H1 (cell line): ENCODE data around the gene OXSR1. TPM values are rescaled to one million over a fixed set of nuclear protein-coding genes. Genes with fewer than 3 reads are reported as not detected.

Source experiments
- CTCF ChIA-PET: fragments of 300-600 bp; sonication (Branson Sonifier 250); formaldehyde crosslinking; loops from one replicate; lab custom pipeline; 2021; ENCODE audit not compliant: partially characterized antibody; lab: Charles Lee
- POLR2A ChIA-PET: fragments of 300-600 bp; sonication (Branson Sonifier 250); formaldehyde crosslinking; loops from one replicate; lab custom pipeline; 2021; ENCODE audit warnings: inconsistent platforms; ENCODE audit not compliant: partially characterized antibody; lab: Charles Lee
- DNase-seq, 2 experiments: peaks; one replicate each; pipeline versions ENCODE4 v3.0.0 to v3.0.0-alpha.2; 2010 to 2022; ENCODE audit warnings: low spot score in 2 of 2, low read depth in 1 of 2, mixed read lengths in 1 of 2
- FAIRE-seq: peaks from 2 replicates; lab custom pipeline; 2011; peaks lifted over from hg19 to GRCh38; lab: Jason Lieb, UNC
- H2AFZ ChIP-seq: 2 replicates; pipeline ENCODE4 v1.8.1; 2012; ENCODE audit warnings: low read length, inconsistent platforms
- H2AK5ac ChIP-seq: 2 replicates; pipeline ENCODE4 v1.6.1; 2013; ENCODE audit warnings: low read depth, low read length
- H2BK120ac ChIP-seq: replicated peaks from 2 replicates; pipeline ENCODE3; 2013; ENCODE audit warnings: low read depth, low read length, inconsistent platforms
- H2BK12ac ChIP-seq: 2 replicates; pipeline ENCODE4 v1.6.1; 2013; ENCODE audit warnings: low read depth, low read length
- H2BK15ac ChIP-seq: 2 replicates; pipeline ENCODE4 v1.6.1; 2013; ENCODE audit warnings: low read length
- H2BK20ac ChIP-seq: 2 replicates; pipeline ENCODE4 v1.6.1; 2013; ENCODE audit warnings: low read length
- H2BK5ac ChIP-seq: 2 replicates; pipeline ENCODE4 v1.6.1; 2013; ENCODE audit warnings: low read depth, low read length
- H3K14ac ChIP-seq: 2 replicates; pipeline ENCODE4 v1.6.1; 2013; ENCODE audit warnings: inconsistent platforms; ENCODE audit not compliant: insufficient read length
- H3K18ac ChIP-seq: 2 replicates; pipeline ENCODE4 v1.6.1; 2013; ENCODE audit warnings: low read length; ENCODE audit errors: extremely low read depth
- H3K23ac ChIP-seq: 2 replicates; pipeline ENCODE4 v1.6.1; 2013; ENCODE audit warnings: inconsistent platforms; ENCODE audit not compliant: insufficient read length
- H3K23me2 ChIP-seq: 2 replicates; pipeline ENCODE4 v1.6.1; 2013; ENCODE audit warnings: low read depth, low read length
- H3K27ac ChIP-seq: 2 replicates; pipeline ENCODE4 v1.6.1; 2011; ENCODE audit warnings: low read depth, low read length, inconsistent platforms
- H3K27me3 ChIP-seq, 4 experiments: replicated peaks in 1 of 4; 1 replicate in 1 of 4; 2 replicates in 3 of 4; pipeline versions ENCODE4 v1.6.1 to v1.8.1; 2011 to 2013; ENCODE audit warnings: low read length in 3 of 4, mild to moderate bottlenecking in 3 of 4, inconsistent platforms in 2 of 4, mixed read lengths in 2 of 4, moderate library complexity in 1 of 4; ENCODE audit not compliant: control insufficient read depth in 3 of 4, insufficient read depth in 3 of 4; ENCODE audit errors: extremely low read depth in 1 of 4
- H3K36me3 ChIP-seq, 4 experiments: 2 replicates each; pipeline versions ENCODE4 v1.6.1 to v1.8.1; 2011 to 2013; ENCODE audit warnings: mild to moderate bottlenecking in 4 of 4, low read length in 3 of 4, moderate library complexity in 2 of 4, control low read depth in 1 of 4, inconsistent platforms in 1 of 4; ENCODE audit not compliant: insufficient read depth in 4 of 4, control insufficient read depth in 2 of 4
- H3K4ac ChIP-seq: replicated peaks from 2 replicates; pipeline ENCODE3; 2013; ENCODE audit warnings: low read length, low read depth, mixed read lengths, inconsistent platforms; ENCODE audit not compliant: insufficient read length
- H3K4me1 ChIP-seq, 4 experiments: replicated peaks in 1 of 4; 1 replicate in 1 of 4; 2 replicates in 3 of 4; pipeline versions ENCODE4 v1.6.1 to v1.8.1; 2011 to 2013; ENCODE audit warnings: low read length in 3 of 4, inconsistent platforms in 2 of 4, mixed read lengths in 1 of 4; ENCODE audit not compliant: insufficient read depth in 4 of 4, control insufficient read depth in 3 of 4
- H3K4me2 ChIP-seq, 2 experiments: 2 replicates each; pipeline versions ENCODE4 v1.6.1 to v1.8.1; 2011 to 2013; ENCODE audit warnings: low read depth in 2 of 2, low read length in 2 of 2, control low read depth in 1 of 2, inconsistent platforms in 1 of 2, mild to moderate bottlenecking in 1 of 2; ENCODE audit not compliant: insufficient read depth in 1 of 2
- H3K4me3 ChIP-seq, 4 experiments: fragments of 200-600, 300-600 bp in 1 of 4; sonication (generic), shearing (Covaris generic), sonication (Bioruptor Twin) in 1 of 4; 2 replicates each; pipeline versions ENCODE4 v1.5.1 to v1.8.1; 2011 to 2016; ENCODE audit warnings: low read length in 4 of 4, low read depth in 3 of 4, control low read depth in 2 of 4, inconsistent platforms in 2 of 4, mild to moderate bottlenecking in 2 of 4, mixed read lengths in 1 of 4, moderate library complexity in 1 of 4; ENCODE audit not compliant: insufficient read depth in 2 of 4; ENCODE audit errors: extremely low read depth in 1 of 4
- H3K56ac ChIP-seq: replicated peaks from 2 replicates; pipeline ENCODE3; 2013; ENCODE audit warnings: low read depth, mild to moderate bottlenecking, mixed read lengths, low read length, inconsistent platforms; ENCODE audit not compliant: insufficient read length
- H3K79me1 ChIP-seq: 2 replicates; pipeline ENCODE4 v1.6.1; 2013; ENCODE audit warnings: low read depth, low read length, control low read depth
- H3K79me2 ChIP-seq, 2 experiments: 2 replicates each; pipeline versions ENCODE4 v1.6.1 to v1.8.1; 2012 to 2013; ENCODE audit warnings: low read length in 2 of 2, mild to moderate bottlenecking in 2 of 2, inconsistent platforms in 1 of 2; ENCODE audit not compliant: insufficient read depth in 2 of 2, control insufficient read depth in 1 of 2
- H3K9ac ChIP-seq, 4 experiments: replicated peaks in 1 of 4; 1 replicate in 1 of 4; 2 replicates in 3 of 4; pipeline versions ENCODE4 v1.6.1 to v1.8.1; 2011 to 2013; ENCODE audit warnings: low read depth in 3 of 4, low read length in 3 of 4, control low read depth in 2 of 4, mild to moderate bottlenecking in 2 of 4, moderate library complexity in 2 of 4, inconsistent platforms in 1 of 4; ENCODE audit errors: extremely low read depth in 1 of 4
- H3K9me3 ChIP-seq, 2 experiments: 2 replicates each; pipeline versions ENCODE4 v1.6.1 to v1.8.1; 2012 to 2013; ENCODE audit warnings: mild to moderate bottlenecking in 2 of 2, moderate library complexity in 2 of 2, control low read depth in 1 of 2, inconsistent platforms in 1 of 2, low read depth in 1 of 2, low read length in 1 of 2, mixed read lengths in 1 of 2; ENCODE audit not compliant: insufficient read depth in 2 of 2
- H4K20me1 ChIP-seq, 2 experiments: replicated peaks in 1 of 2; 2 replicates each; pipeline versions ENCODE3 to v1.8.1; 2011 to 2013; ENCODE audit warnings: inconsistent platforms in 2 of 2, low read length in 2 of 2, mild to moderate bottlenecking in 1 of 2; ENCODE audit not compliant: insufficient read depth in 2 of 2, control insufficient read depth in 1 of 2
- H4K5ac ChIP-seq: 2 replicates; pipeline ENCODE4 v1.6.1; 2013; ENCODE audit warnings: low read length, low read depth, mixed read lengths, inconsistent platforms; ENCODE audit not compliant: insufficient read length
- H4K8ac ChIP-seq: 2 replicates; pipeline ENCODE4 v1.8.0; 2013; ENCODE audit warnings: mild to moderate bottlenecking, moderate library complexity, low read length, inconsistent platforms; ENCODE audit not compliant: insufficient read depth; ENCODE audit errors: extremely low read depth
- H4K91ac ChIP-seq: replicated peaks from 2 replicates; pipeline ENCODE3; 2013; ENCODE audit warnings: low read length, mixed read lengths, inconsistent platforms; ENCODE audit not compliant: insufficient read length
- BCL11A ChIP-seq, 2 experiments: IDR thresholded peaks; one replicate each; pipeline ENCODE4 v1.6.1; 2011; ENCODE audit warnings: low read depth in 2 of 2, low read length in 2 of 2, mild to moderate bottlenecking in 2 of 2
- CREB1 ChIP-seq: IDR thresholded peaks from 2 replicates; pipeline ENCODE4 v1.6.1; 2012; ENCODE audit warnings: inconsistent platforms
- HDAC6 ChIP-seq: IDR thresholded peaks from one replicate; pipeline ENCODE4 v1.7.1; 2012; ENCODE audit warnings: low read depth, mild to moderate bottlenecking, inconsistent platforms, low read length, moderate library complexity
- JUND ChIP-seq: IDR thresholded peaks from 2 replicates; pipeline ENCODE4 v1.6.1; 2011; ENCODE audit warnings: mild to moderate bottlenecking, improper control_type of control experiment, low read length
- KDM1A ChIP-seq: fragments of 200-600, 300-600 bp; sonication (generic); IDR thresholded peaks from 2 replicates; pipeline ENCODE4 v1.7.1; 2016; ENCODE audit warnings: mild to moderate bottlenecking, low read length, borderline replicate concordance
- KDM4A ChIP-seq: IDR thresholded peaks from one replicate; pipeline ENCODE4 v1.7.1; 2012; ENCODE audit warnings: low read depth, mild to moderate bottlenecking, moderate library complexity, low read length, inconsistent platforms; ENCODE audit not compliant: severe bottlenecking
- NANOG ChIP-seq: IDR thresholded peaks from 2 replicates; pipeline ENCODE4 v1.6.1; 2011; ENCODE audit warnings: low read length, low read depth, mild to moderate bottlenecking, inconsistent platforms; ENCODE audit not compliant: insufficient read depth, poor library complexity, severe bottlenecking
- RAD21 ChIP-seq, 2 experiments: IDR thresholded peaks in 1 of 2; conservative IDR thresholded peaks in 1 of 2; 2 replicates each; pipeline ENCODE4 v1.6.1; 2011; ENCODE audit warnings: low read depth in 2 of 2, low read length in 2 of 2, improper control_type of control experiment in 1 of 2, inconsistent platforms in 1 of 2, mild to moderate bottlenecking in 1 of 2, moderate library complexity in 1 of 2
- SIN3A ChIP-seq, 2 experiments: IDR thresholded peaks in 1 of 2; conservative IDR thresholded peaks in 1 of 2; 2 replicates each; pipeline ENCODE4 v1.6.1; 2011 to 2012; ENCODE audit warnings: low read length in 2 of 2, improper control_type of control experiment in 1 of 2, low read depth in 1 of 2, mild to moderate bottlenecking in 1 of 2
- SP4 ChIP-seq: IDR thresholded peaks from 2 replicates; pipeline ENCODE4 v1.6.1; 2012; ENCODE audit warnings: low read length, inconsistent platforms
- TCF12 ChIP-seq: IDR thresholded peaks from 2 replicates; pipeline ENCODE4 v1.6.1; 2011; ENCODE audit warnings: low read depth, mild to moderate bottlenecking, low read length
- ZNF274 ChIP-seq: IDR thresholded peaks from 2 replicates; pipeline ENCODE4 v1.7.0; 2012; ENCODE audit warnings: low read length, borderline replicate concordance; ENCODE audit errors: extremely low read depth
- WGBS, 2 experiments: shearing (Covaris generic) in 1 of 2; methylation state at CpG; one replicate each; pipeline versions ENCODE4 v1.1.6 to v1.1.7; 2013 to 2015; ENCODE audit warnings: low lambda C conversion rate in 2 of 2, mixed read lengths in 2 of 2, inconsistent platforms in 1 of 2, low coverage in 1 of 2, missing lambda C conversion rate in 1 of 2; ENCODE audit not compliant: insufficient replicate concordance in 2 of 2, insufficient coverage in 1 of 2, insufficient read length in 1 of 2; ENCODE audit errors: extremely low coverage in 1 of 2, missing lambda C conversion rate in 1 of 2; 5-methylcytosine and 5-hydroxymethylcytosine counted together
- polyA plus RNA-seq, 7 experiments: library from polyadenylated mRNA; depleted of rRNA in 3 of 7; stranded (reverse) in 5 of 7; unstranded in 2 of 7; fragments of >200 nt in 5 of 7; fragments of 200-250 nt in 2 of 7; gene quantifications; 1 replicate in 5 of 7; 2 replicates in 1 of 7; 4 replicates in 1 of 7; pipeline versions ENCODE4 v1.2.1 to v1.2.3, GENCODE V29; 2011 to 2013; ENCODE audit warnings: missing spikeins in 2 of 7, mixed read lengths in 2 of 7
- total RNA-seq: library from RNA; stranded (reverse); fragmentation: NEBNext Ultra II Directional; extraction: Animal tissue kit (Norgen Biotek cat#: 25700); gene quantifications from 2 replicates; pipeline ENCODE4 v1.2.1, GENCODE V29; 2021
- TF ChIP-seq, protein P1 (sequence below): IDR thresholded peaks from 2 replicates; pipeline ENCODE4 v1.6.1; 2012; ENCODE audit warnings: inconsistent platforms
- TF ChIP-seq, protein P2 (sequence below): IDR thresholded peaks from 2 replicates; pipeline ENCODE4 v1.6.1; 2012; ENCODE audit warnings: inconsistent platforms

The OXSR1 gene
- total and polyA plus RNA-seq, 2 of the 8 experiments (the other 6 are each of a cell fraction or from before 2014, with no cell fraction given), result 25.1 to 47.0 TPM

DNA sequence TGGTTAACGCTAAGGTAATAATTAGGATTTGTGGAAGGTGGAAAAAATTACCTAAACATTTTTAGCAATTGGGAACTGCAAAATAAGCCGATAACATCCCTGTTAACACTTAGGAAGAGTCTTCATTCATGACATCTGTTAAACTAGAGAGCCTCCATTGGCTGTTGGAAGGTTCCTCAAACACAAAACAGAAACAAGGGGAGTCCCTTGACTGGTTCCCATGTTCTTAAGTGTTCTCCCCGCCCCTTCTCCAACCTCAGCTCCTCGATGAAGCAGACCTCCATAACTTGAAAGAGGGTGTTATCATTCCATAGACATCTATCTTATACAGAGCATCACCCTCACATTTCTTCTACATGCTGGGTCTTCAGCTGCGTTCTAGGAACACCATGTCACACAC, 102.8 kb downstream of the OXSR1 start:
- no peak for DNase-seq
- no peak overlapping the region for H3K23ac ChIP-seq
- H2BK12ac ChIP-seq, result no peak overlapping the region
- no peak overlapping the region for H3K18ac ChIP-seq
- H3K4me3 ChIP-seq, result no peak overlapping the region
- H4K8ac ChIP-seq, result no peak overlapping the region
- H2AFZ ChIP-seq, result no peak overlapping the region
- no peaks in the 10 kb centered on the region for H3K36me3 ChIP-seq
- no peak overlapping the region for H3K9ac ChIP-seq
- no peak overlapping the region for H3K4ac ChIP-seq
- no peak overlapping the region for H4K5ac ChIP-seq
- H3K4me1 ChIP-seq, result peaks cover 0 to 10% (median 3%) of the 10 kb centered on the region in 4 experiments; a peak in 3 of 7 replicates
- WGBS, 2 experiments, result 80% methylated on average over 5 of the region's 5 CpGs; no CpG with 5 or more reads in 1 of the 2 experiments
- H3K79me1 ChIP-seq, result no peaks in the 10 kb centered on the region
- no peaks in the 10 kb centered on the region for H3K79me2 ChIP-seq
- H2BK120ac ChIP-seq, result no peak overlapping the region
- H2BK5ac ChIP-seq, result no peak overlapping the region
- 0 out of 2 replicates have a peak, but pooled peaks cover 3% of the 10 kb centered on the region for H3K23me2 ChIP-seq
- no peak overlapping the region for H3K56ac ChIP-seq
- H3K27ac ChIP-seq, result no peak overlapping the region
- H2BK20ac ChIP-seq, result no peak overlapping the region
- ChIA-PET CTCF (no interaction called here), POLR2A (no interaction called here)
- no peak overlapping the region for H3K4me2 ChIP-seq
- no peak overlapping the region for H2BK15ac ChIP-seq
- FAIRE-seq, result no peak
- no peak overlapping the region for H3K14ac ChIP-seq
- no peaks in the 10 kb centered on the region for H4K20me1 ChIP-seq
- H3K9me3 ChIP-seq, result no peaks in the 10 kb centered on the region
- no peak overlapping the region for H2AK5ac ChIP-seq
- H3K27me3 ChIP-seq, result no peaks in the 10 kb centered on the region; a peak in 1 of 7 replicates
- H4K91ac ChIP-seq, result no peak overlapping the region
- TF ChIP-seq SIN3A (conservative IDR thresholded peaks at IDR 0.05 in 1 of 2, IDR thresholded peaks at IDR 0.05 in 1 of 2; ENCODE audit: low read depth in 1 of 2, low read length in 2 of 2) (no peak), CREB1 (no peak), SP4 (no peak), HDAC6 (no peak), KDM4A (no peak), JUND (no peak), BCL11A (IDR thresholded peaks at IDR 0.05; ENCODE audit: low read depth in 2 of 2, low read length in 2 of 2) (no peak), TCF12 (no peak), NANOG (no peak), KDM1A (no peak), ZNF274 (no peak), RAD21 (IDR thresholded peaks at IDR 0.05 in 1 of 2, conservative IDR thresholded peaks at IDR 0.05 in 1 of 2; ENCODE audit: low read depth in 2 of 2, low read length in 2 of 2) (no peak)
- TF ChIP-seq, protein P1, sequence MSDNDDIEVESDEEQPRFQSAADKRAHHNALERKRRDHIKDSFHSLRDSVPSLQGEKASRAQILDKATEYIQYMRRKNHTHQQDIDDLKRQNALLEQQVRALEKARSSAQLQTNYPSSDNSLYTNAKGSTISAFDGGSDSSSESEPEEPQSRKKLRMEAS, result no peak
- TF ChIP-seq, protein P2, sequence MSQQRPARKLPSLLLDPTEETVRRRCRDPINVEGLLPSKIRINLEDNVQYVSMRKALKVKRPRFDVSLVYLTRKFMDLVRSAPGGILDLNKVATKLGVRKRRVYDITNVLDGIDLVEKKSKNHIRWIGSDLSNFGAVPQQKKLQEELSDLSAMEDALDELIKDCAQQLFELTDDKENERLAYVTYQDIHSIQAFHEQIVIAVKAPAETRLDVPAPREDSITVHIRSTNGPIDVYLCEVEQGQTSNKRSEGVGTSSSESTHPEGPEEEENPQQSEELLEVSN, result no peak
